IMR-90 (cell line): Measurements from ENCODE around the gene POLR2L. TPM values are rescaled to one million over a fixed set of nuclear protein-coding genes. Genes with fewer than 3 reads are reported as not detected.

Source experiments
- ATAC-seq: fragments of 200-7000 bp; cut with Tn5 transposase; 2 replicates; pipeline ENCODE4 v1.9.1; 2020; ENCODE audit warnings: low read depth, mild to moderate bottlenecking, moderate library complexity
- BruUV-seq: library from RNA; stranded (reverse); fragments of 400-500 nt; replicated peaks from 2 replicates; lab custom pipeline; 2021; lab: Mats Ljungman, UMichigan
- CTCF ChIA-PET: fragments of 300-600 bp; formaldehyde crosslinking; extraction: SDS; loops from one replicate; lab custom pipeline; 2021; ENCODE audit warnings: antibody characterized with exemption; lab: Yijun Ruan, JAX
- POLR2A ChIA-PET: fragments of 300-600 bp; sonication (Branson Sonifier 250); formaldehyde crosslinking; loops from one replicate; lab custom pipeline; 2022; ENCODE audit warnings: antibody characterized with exemption; ENCODE audit not compliant: unreplicated experiment; lab: Charles Lee
- DNase-seq: peaks from one replicate; pipeline ENCODE4 v3.0.0; 2013
- H2AFZ ChIP-seq: replicated peaks from 2 replicates; pipeline ENCODE3; 2013; ENCODE audit warnings: low read length, mild to moderate bottlenecking; ENCODE audit not compliant: poor library complexity
- H2AK5ac ChIP-seq: 2 replicates; pipeline ENCODE4 v1.6.1; 2013; ENCODE audit warnings: low read depth, low read length, inconsistent platforms
- H2AK9ac ChIP-seq: replicated peaks from 2 replicates; pipeline ENCODE3; 2013; ENCODE audit warnings: mild to moderate bottlenecking, low read depth, low read length, moderate library complexity; ENCODE audit not compliant: poor library complexity
- H2BK120ac ChIP-seq: 2 replicates; pipeline ENCODE4 v1.6.1; 2013; ENCODE audit warnings: low read depth, low read length, inconsistent platforms
- H2BK15ac ChIP-seq: 3 replicates; pipeline ENCODE4 v1.6.1; 2013; ENCODE audit warnings: low read depth, low read length, inconsistent platforms
- H2BK20ac ChIP-seq: 2 replicates; pipeline ENCODE4 v1.6.1; 2013; ENCODE audit warnings: low read depth, mild to moderate bottlenecking, inconsistent platforms, low read length, moderate library complexity
- H2BK5ac ChIP-seq: 2 replicates; pipeline ENCODE4 v1.6.1; 2013; ENCODE audit warnings: mild to moderate bottlenecking, low read depth, low read length, inconsistent platforms; ENCODE audit not compliant: poor library complexity, severe bottlenecking
- H3K14ac ChIP-seq: replicated peaks from 2 replicates; pipeline ENCODE4 v1.6.1; 2013; ENCODE audit warnings: low read depth, low read length, inconsistent platforms
- H3K18ac ChIP-seq: 2 replicates; pipeline ENCODE4 v1.6.1; 2013; ENCODE audit warnings: low read depth, low read length, control low read depth
- H3K23ac ChIP-seq: 2 replicates; pipeline ENCODE4 v1.6.1; 2013; ENCODE audit warnings: low read depth, low read length, inconsistent platforms
- H3K27ac ChIP-seq: 2 replicates; pipeline ENCODE4 v1.5.1; 2013; ENCODE audit warnings: mild to moderate bottlenecking, control low read depth, low read length; ENCODE audit not compliant: insufficient read depth
- H3K27me3 ChIP-seq: 2 replicates; pipeline ENCODE4 v1.6.1; 2013; ENCODE audit warnings: low read length; ENCODE audit not compliant: control insufficient read depth, insufficient read depth
- H3K36me3 ChIP-seq: 2 replicates; pipeline ENCODE4 v1.6.1; 2013; ENCODE audit warnings: low read length, mixed read lengths; ENCODE audit not compliant: control insufficient read depth, insufficient read depth
- H3K4ac ChIP-seq: 2 replicates; pipeline ENCODE4 v1.6.1; 2013; ENCODE audit warnings: low read depth, low read length, inconsistent platforms
- H3K4me1 ChIP-seq: 2 replicates; pipeline ENCODE4 v1.6.1; 2013; ENCODE audit warnings: low read length, mixed read lengths; ENCODE audit not compliant: control insufficient read depth, insufficient read depth
- H3K4me2 ChIP-seq: 2 replicates; pipeline ENCODE4 v1.6.1; 2013; ENCODE audit warnings: low read depth, mild to moderate bottlenecking, control low read depth, low read length, moderate library complexity
- H3K4me3 ChIP-seq: 2 replicates; pipeline ENCODE4 v1.5.1; 2013; ENCODE audit warnings: low read depth, mild to moderate bottlenecking, control low read depth, low read length, moderate library complexity; ENCODE audit not compliant: insufficient read depth
- H3K56ac ChIP-seq: 2 replicates; pipeline ENCODE4 v1.6.1; 2013; ENCODE audit warnings: low read length, inconsistent platforms; ENCODE audit not compliant: insufficient read depth; ENCODE audit errors: extremely low read depth
- H3K79me1 ChIP-seq, 2 experiments: 2 replicates each; pipeline ENCODE4 v1.6.1; 2013; ENCODE audit warnings: low read length in 2 of 2, inconsistent platforms in 1 of 2, low read depth in 1 of 2
- H3K9ac ChIP-seq: 2 replicates; pipeline ENCODE4 v1.6.1; 2013; ENCODE audit warnings: low read depth, low read length, control low read depth
- H3K9me1 ChIP-seq: 2 replicates; pipeline ENCODE4 v1.6.1; 2013; ENCODE audit warnings: low read length, inconsistent platforms; ENCODE audit not compliant: insufficient read depth
- H3K9me3 ChIP-seq: 2 replicates; pipeline ENCODE4 v1.6.1; 2013; ENCODE audit warnings: low read length; ENCODE audit not compliant: control insufficient read depth, insufficient read depth
- H4K20me1 ChIP-seq: 2 replicates; pipeline ENCODE4 v1.6.1; 2013; ENCODE audit warnings: low read length, inconsistent platforms; ENCODE audit not compliant: insufficient read depth
- H4K5ac ChIP-seq: 2 replicates; pipeline ENCODE4 v1.6.1; 2013; ENCODE audit warnings: mild to moderate bottlenecking, low read depth, low read length, control low read depth
- H4K8ac ChIP-seq, 2 experiments: 2 replicates each; pipeline ENCODE4 v1.6.1; 2013; ENCODE audit warnings: low read depth in 2 of 2, low read length in 2 of 2, control low read depth in 1 of 2, inconsistent platforms in 1 of 2
- H4K91ac ChIP-seq: 2 replicates; pipeline ENCODE4 v1.6.1; 2013; ENCODE audit warnings: low read depth, low read length, inconsistent platforms; ENCODE audit not compliant: insufficient read depth
- MAZ ChIP-seq: IDR thresholded peaks from 2 replicates; pipeline ENCODE4 v1.6.1; 2012; ENCODE audit warnings: low read depth, mild to moderate bottlenecking, low read length, improper control_type of control experiment, moderate library complexity, borderline replicate concordance
- RAD21 ChIP-seq: IDR thresholded peaks from 2 replicates; pipeline ENCODE4 v1.6.1; 2012; ENCODE audit warnings: low read length, improper control_type of control experiment
- RCOR1 ChIP-seq: IDR thresholded peaks from 2 replicates; pipeline ENCODE4 v1.6.1; 2012; ENCODE audit warnings: mild to moderate bottlenecking, low read length, improper control_type of control experiment; ENCODE audit not compliant: insufficient replicate concordance
- WGBS, 2 experiments: methylation state at CpG; one replicate each; pipeline versions ENCODE4 v1.1.5 to v1.1.7; 2013; ENCODE audit warnings: missing lambda C conversion rate in 2 of 2; ENCODE audit not compliant: insufficient read length in 1 of 2; ENCODE audit errors: extremely low coverage in 2 of 2; 5-methylcytosine and 5-hydroxymethylcytosine counted together
- dilution Hi-C: fragments of 300-500 bp; cut with HindIII; formaldehyde crosslinking; loops from one replicate; pipeline ENCODE4 v1.14.3; 2018; ENCODE audit warnings: low sequenced_read_pairs; ENCODE audit not compliant: unreplicated experiment
- in situ Hi-C: fragments of 300-500 bp; cut with MboI; formaldehyde crosslinking; loops from 3 replicates; pipeline ENCODE4 v1.14.3; 2019; ENCODE audit warnings: low sequenced_read_pairs, inconsistent platforms, mixed read lengths
- intact Hi-C: fragments of 100-400 bp; cut with micrococcal nuclease; formaldehyde crosslinking; loops from 2 replicates; pipeline ENCODE4 v1.10.0; 2022
- polyA plus RNA-seq, 3 experiments: library from polyadenylated mRNA; depleted of rRNA; stranded (reverse); fragments of >200 nt; gene quantifications; 2 replicates each; pipeline ENCODE4 v1.2.3, GENCODE V29; 2012; ENCODE audit warnings: low replicate concordance in 1 of 3
- total RNA-seq: library from RNA; depleted of rRNA; stranded (reverse); fragments of >200 nt; gene quantifications from 2 replicates; pipeline ENCODE4 v1.2.3, GENCODE V29; 2012

Gene POLR2L
- total and polyA plus RNA-seq, 2 of the 4 experiments (the other 2 are of a cell fraction): 44.4 to 416 TPM

DNA sequence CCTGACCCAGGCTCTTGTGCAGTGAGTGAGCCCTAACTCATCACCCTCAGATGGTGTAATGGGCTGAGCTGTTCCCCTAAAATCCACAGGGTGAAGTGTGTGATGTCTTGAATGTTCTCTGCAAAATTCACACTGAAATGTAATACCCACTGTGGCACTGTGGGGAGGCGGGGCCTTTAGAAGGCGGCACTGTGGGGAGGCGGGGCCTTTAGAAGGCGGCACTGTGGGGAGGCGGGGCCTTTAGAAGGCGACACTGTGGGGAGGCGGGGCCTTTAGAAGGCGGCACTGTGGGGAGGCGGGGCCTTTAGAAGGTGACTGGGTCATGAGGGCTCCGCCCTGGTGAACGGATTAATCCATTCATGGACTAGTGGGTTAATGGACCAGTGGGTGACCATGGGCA, 35.2 kb upstream of the POLR2L start:
- H3K27me3 ChIP-seq: no peaks in the 10 kb centered on the region
- H3K56ac ChIP-seq: no peak overlapping the region
- no peak overlapping the region for H3K4me2 ChIP-seq
- H3K9me1 ChIP-seq: no peaks in the 10 kb centered on the region; the same call in 1 of the 2 replicates
- DNase-seq: no peak
- no peak overlapping the region for H2AK9ac ChIP-seq
- ChIA-PET CTCF (no interaction called here), POLR2A (no interaction called here)
- no peak for TF ChIP-seq RCOR1
- TF ChIP-seq MAZ: no peak
- no peak for TF ChIP-seq RAD21
- H3K9ac ChIP-seq: no peak overlapping the region
- intact Hi-C loops: no loop called here
- H2AK5ac ChIP-seq: no peak overlapping the region
- H3K4me3 ChIP-seq: no peak overlapping the region
- H3K4ac ChIP-seq: no peak overlapping the region
- no peaks in the 10 kb centered on the region; the same call in 1 of the 2 replicates for H4K20me1 ChIP-seq
- no peak overlapping the region for H4K8ac ChIP-seq
- BruUV-seq: no TSS peak
- 0 out of 2 replicates have a peak, but pooled peaks have one; percentile 9 for ATAC-seq
- H3K79me1 ChIP-seq: no peaks in the 10 kb centered on the region
- no peak overlapping the region for H2BK5ac ChIP-seq
- no peak overlapping the region for H3K23ac ChIP-seq
- no peaks in the 10 kb centered on the region for H3K9me3 ChIP-seq
- no peaks in the 10 kb centered on the region; the same call in 1 of the 2 replicates for H3K4me1 ChIP-seq
- H2BK20ac ChIP-seq: no peak overlapping the region
- no peak overlapping the region for H2BK15ac ChIP-seq
- no peak overlapping the region for H3K27ac ChIP-seq
- no peak overlapping the region for H3K14ac ChIP-seq
- H4K5ac ChIP-seq: no peak overlapping the region
- peaks cover 11% of the 10 kb centered on the region for H3K36me3 ChIP-seq
- WGBS, 2 experiments: 87% methylated on average over 3 of the region's 11 CpGs; no CpG with 5 or more reads in 1 of the 2 experiments
- no peak overlapping the region for H2AFZ ChIP-seq
- no peak overlapping the region for H2BK120ac ChIP-seq
- H4K91ac ChIP-seq: no peak overlapping the region
- no peak overlapping the region for H3K18ac ChIP-seq
- in situ Hi-C loops: no loop called here
- dilution Hi-C loops: no loop called here
